ENCODE data around the gene TERT. TPM values are rescaled to one million over a fixed set of nuclear protein-coding genes. Genes with fewer than 3 reads are reported as not detected.

The TERT gene
- polyA plus RNA-seq, 1 donor from 2014 or later: not detected

- no peaks in the 10 kb centered on the region for H4K20me1 ChIP-seq (ENCODE audit: insufficient read depth)
These were observed 76.4 kb downstream of the TERT start for GRCh38 chr5:1218351-1219080.

More at GRCh38 chr5:1218351-1219080, 76.4 kb downstream of the TERT start:
- H3K4me3 ChIP-seq (ENCODE audit: low read length): no peak overlapping the region
- no peak for TF ChIP-seq POLR2AphosphoS5 (IDR thresholded peaks at IDR 0.05)
- TF ChIP-seq EZH2 (IDR thresholded peaks at IDR 0.05; ENCODE audit: borderline replicate concordance, insufficient read depth, low read length, poor library complexity, severe bottlenecking): no peak
- TF ChIP-seq MXI1 (conservative IDR thresholded peaks at IDR 0.05; ENCODE audit: poor library complexity, severe bottlenecking): no peak
- TF ChIP-seq CTCF (IDR thresholded peaks at IDR 0.05; ENCODE audit: poor library complexity, severe bottlenecking): no peak
- TF ChIP-seq SMC3 (conservative IDR thresholded peaks at IDR 0.05; ENCODE audit: poor library complexity): no peak
- TF ChIP-seq EP300 (conservative IDR thresholded peaks at IDR 0.05; ENCODE audit: poor library complexity, severe bottlenecking): no peak
- no peak for TF ChIP-seq RAD21 (conservative IDR thresholded peaks at IDR 0.05)
- no peak for TF ChIP-seq TAF1 (IDR thresholded peaks at IDR 0.05; ENCODE audit: low read depth)
- TF ChIP-seq REST (IDR thresholded peaks at IDR 0.05; ENCODE audit: borderline replicate concordance): no peak
- no peaks in the 10 kb centered on the region for H3K79me2 ChIP-seq (replicated peaks; ENCODE audit: insufficient read depth, low read length)
- no peaks in the 10 kb centered on the region for H3K36me3 ChIP-seq (ENCODE audit: insufficient read depth, low read length)
- H3K9me2 ChIP-seq (ENCODE audit: insufficient read depth, low read length): no peaks in the 10 kb centered on the region
- H3F3A ChIP-seq (ENCODE audit: insufficient read depth, low read length, poor library complexity, severe bottlenecking): no peaks in the 10 kb centered on the region
- H3K9ac ChIP-seq (ENCODE audit: low read length): no peak overlapping the region
- no peak overlapping the region for H2AFZ ChIP-seq (ENCODE audit: low read depth, low read length)
- no peak overlapping the region for H3K4me2 ChIP-seq (ENCODE audit: low read length)
- no peaks in the 10 kb centered on the region for H3K9me3 ChIP-seq (ENCODE audit: low read length)
- H3K27me3 ChIP-seq (ENCODE audit: insufficient read depth, low read depth, low read length): no peaks in the 10 kb centered on the region
- no peak overlapping the region for H3K27ac ChIP-seq (ENCODE audit: low read length)

All from neural cell (in vitro differentiated cells).